Stimulated activated CD4-positive, alpha-beta T cell treated with anti-CD3 and anti-CD28 coated beads, Interleukin-15, amount 100 ng/mL, for 1 hour (primary cell): ENCODE data around the gene ATG9B.

Experiments
- DNase-seq, 2 donors: peaks; one replicate each; pipeline ENCODE4 v3.0.0-alpha.2; 2020; ENCODE audit warnings: low read depth in 1 of 2, low spot score in 1 of 2

Gene ATG9B

DNA sequence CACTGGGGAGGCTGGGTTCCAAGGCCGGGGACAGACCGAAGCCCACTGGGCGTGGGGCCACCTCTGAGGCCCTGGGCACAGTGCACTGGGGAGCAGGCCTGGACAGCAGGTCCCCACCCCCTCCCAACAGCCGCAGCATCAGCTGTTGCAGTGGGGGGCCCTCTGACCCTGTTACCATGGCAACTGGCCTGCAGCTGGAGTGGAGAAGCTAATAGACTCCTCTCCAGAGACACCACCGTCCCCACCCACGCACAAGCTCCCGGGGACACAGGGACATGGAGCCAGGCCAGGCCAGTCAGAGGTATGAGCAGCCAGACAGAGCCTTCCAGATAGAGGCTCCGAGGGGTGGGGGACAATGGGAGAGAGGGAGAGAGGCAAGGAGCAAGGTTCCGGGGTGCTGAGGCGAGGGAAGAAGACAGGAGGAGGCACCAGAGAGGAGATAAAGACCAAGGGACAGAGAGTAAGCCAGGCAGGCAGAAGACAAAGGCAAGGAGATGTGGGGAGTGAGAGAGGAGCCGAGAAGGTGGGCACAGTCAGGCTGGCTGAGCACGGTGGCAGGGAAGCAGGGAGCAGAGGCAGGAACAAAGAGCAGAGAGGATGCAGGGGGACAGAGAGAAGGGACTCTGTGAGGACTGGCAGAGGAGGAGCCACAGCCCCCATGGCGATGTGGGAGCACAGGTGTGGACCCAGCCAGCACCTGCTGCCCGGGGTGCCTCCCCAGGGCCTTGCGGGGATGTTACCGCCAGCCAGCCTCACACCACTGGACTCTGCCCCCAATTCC lies 52.9 kb downstream of the ATG9B start:
- DNase-seq = no peak

DNA sequence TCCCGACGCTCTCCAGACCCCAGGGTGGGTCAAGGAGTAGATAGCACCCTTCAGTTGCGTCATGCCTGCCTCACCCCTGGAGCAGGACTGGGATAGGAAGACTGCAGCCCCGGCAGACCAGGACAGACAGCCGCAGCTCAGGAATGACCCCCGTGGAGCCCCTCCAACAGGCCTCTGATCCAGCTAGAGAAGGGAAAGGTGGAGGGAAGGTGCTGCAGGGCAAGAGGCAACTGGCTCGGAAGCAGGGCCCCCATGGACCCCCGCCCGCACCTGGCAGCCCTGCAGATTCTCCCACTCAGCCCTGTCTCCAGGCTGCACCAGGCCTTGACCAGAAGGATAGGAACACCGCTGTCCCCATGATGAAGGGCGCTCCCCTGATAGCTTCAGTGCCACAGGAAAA lies 53.9 kb downstream of the ATG9B start:
- DNase-seq = no peak

DNA sequence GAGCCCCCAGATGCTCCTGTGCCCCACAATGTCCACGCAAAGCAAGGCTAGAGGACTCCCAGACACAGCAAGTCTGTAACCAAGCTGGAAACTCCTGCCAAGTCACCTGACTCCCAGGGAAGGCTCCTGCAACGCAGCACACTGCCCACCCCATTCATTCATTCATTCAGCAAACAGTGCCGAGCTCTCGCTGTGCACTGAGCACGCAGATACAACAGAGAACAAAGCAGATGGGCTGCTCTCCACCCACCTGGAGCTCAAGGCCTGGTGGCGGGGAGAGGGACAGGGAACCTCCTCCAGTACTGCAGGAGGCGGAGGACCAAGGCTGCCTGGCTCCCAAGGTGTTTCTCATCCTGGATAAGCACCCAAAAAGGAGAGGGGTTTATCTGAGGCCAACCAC lies 54.8 kb downstream of the ATG9B start:
- DNase-seq = no peak

DNA sequence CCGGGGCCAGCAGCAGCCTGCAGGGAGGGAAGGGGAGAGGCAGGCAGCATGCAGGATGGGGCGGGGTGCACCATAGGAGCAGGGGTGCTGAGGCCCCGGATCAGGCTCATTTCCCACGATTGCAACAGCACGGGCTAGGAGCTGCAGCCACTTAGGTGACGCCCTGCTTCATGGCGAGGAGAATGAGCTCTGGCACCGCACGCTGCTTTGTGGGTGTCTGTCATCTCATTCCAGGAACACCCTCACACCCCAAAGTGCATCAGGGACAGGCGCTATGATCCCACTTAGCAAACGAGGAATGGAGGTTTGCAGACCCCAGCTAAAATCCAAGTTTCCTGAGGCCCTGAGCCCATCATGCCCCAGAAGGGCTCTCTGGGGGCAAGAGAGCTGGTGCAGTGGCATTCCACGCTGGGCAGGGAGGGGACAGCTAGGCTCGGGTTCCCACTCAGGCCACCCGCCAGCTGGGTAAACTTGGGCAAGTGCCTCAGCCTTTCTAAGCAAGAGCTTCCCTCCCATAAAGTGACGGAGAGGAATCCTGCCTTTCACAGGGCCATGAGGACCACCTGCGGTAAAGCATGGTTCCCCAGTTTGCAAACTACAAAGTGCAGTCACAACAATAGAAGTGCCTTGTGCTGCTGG lies 55.4 kb downstream of the ATG9B start:
- no peak for DNase-seq

DNA sequence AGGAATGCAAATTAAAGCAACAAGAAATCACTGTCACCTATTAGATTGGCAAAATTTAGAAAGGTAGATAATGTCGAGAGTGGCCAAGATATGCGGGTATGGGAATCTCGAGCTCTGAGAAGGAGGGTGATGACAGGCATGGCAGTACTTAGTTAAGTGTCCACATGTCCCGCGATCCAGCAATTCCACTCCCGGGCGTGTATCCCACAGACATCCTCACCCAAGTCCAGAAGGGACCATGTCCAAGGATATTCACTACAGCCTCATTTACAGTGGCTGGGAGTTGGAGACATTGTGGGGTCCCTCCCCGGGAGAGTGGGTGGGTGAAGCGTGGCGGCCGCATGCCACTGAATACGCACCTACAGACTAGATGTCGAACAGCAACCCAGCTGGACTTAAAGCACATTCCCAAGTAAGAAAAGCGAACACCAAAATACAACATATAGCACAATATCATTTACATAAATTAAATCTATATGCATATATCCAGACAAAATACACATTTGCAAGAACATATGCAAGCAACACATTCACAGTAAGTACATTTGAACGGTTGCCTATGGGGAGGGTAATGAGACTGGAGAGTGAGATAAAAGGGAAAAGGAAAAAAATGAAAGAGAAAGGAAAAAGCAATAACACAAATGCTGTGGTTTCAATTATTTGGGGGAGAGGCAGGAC lies 56.1 kb downstream of the ATG9B start:
- DNase-seq = no peak

DNA sequence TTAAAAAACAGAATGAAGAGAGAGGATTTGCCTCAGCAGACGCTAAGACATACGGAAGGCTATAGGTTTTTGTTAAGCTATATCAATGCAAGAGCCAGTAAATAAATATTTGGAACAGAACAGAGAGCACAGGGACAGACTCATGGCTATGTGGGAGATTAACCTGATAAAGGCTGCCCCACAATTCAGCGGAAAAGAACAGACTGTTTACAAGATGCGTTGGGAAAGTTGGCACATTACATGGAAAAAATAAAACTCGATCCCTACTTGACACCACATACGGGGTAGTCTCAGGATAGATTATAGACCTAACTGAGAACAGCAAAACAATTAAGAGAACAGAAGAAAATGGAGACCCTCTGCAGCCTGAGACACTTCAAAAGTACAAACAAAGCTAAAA lies 56.9 kb downstream of the ATG9B start:
- no peak for DNase-seq

DNA sequence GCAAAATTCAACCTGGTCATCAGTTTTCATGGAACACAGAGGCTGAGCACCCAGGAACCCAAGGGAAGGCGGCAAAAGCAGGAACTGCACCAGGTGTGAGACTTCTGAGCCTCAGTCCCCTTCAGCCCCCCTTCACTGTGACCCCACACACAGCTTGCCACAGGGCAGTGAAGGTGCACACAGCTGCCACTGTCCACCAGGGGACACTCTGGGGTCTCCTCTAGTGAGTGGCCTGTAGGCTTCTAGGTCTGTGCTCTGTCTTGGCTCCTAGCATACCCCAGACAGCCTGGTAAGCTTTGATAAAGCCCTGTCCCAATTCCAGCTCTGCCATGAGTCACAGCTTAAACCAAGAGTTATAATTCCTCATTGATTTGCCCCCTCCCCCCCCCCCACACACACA lies 58.3 kb downstream of the ATG9B start:
- DNase-seq = no peak

DNA sequence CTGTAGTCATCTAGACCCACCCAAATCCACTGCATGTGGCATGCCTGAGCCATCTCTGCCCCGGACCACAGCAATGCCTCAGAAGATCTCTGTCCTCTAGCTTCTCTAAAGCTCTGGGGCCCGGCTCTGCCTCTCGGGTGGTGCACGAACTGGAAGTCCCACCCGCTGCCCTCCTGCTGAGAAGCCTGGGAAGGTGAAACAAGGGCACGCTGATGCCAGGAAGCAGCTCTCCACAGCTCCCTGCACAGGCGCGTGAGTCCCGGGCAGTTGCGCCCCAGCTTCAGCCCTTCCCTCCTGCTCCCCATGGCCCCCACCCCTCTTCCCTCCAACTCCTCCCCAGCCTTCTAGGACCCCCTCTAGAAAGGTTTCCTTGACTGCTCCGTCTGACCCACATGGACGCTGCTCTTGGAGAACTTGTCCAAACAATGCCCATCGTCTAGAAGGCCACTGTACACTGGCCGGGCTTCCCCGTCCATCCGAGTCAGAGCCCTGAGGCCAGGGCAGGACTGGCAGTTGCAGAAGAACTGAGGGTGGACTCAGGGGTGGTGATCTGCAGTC lies 58.9 kb downstream of the ATG9B start:
- no peak for DNase-seq
